Subcutaneous adipose tissue (tissue), 4 donors: ENCODE data around the gene RAPGEF6. TPM values are rescaled to one million over a fixed set of nuclear protein-coding genes. Genes with fewer than 3 reads are reported as not detected.

ENCODE experiments used
- CTCF ChIP-seq: fragments of 450-650 bp; IDR thresholded peaks from one replicate; pipeline ENCODE4 v1.5.1; 2016; ENCODE audit warnings: low read depth, mild to moderate bottlenecking, control low read depth, antibody characterized with exemption, moderate library complexity
- total RNA-seq, 4 donors: library from RNA; depleted of rRNA; stranded (reverse); fragments of >200 nt; gene quantifications; one replicate each; pipeline ENCODE4 v1.1.0, GENCODE V29; 2016

The RAPGEF6 gene
- total RNA-seq, 4 donors from 2014 or later, result 18.1 to 26.6 (median 22.0) TPM

GRCh38 chr5:131530706-131531331 is 104.2 kb downstream of the RAPGEF6 start:
- TF ChIP-seq CTCF, result no peak

- no peak for TF ChIP-seq CTCF
These were observed 106.3 kb downstream of the RAPGEF6 start for GRCh38 chr5:131528682-131529081.

GRCh38 chr5:131525805-131526204 is 109.2 kb downstream of the RAPGEF6 start:
- no peak for TF ChIP-seq CTCF

GRCh38 chr5:131524431-131524830 is 110.6 kb downstream of the RAPGEF6 start:
- TF ChIP-seq CTCF, result no peak

- no peak for TF ChIP-seq CTCF
These were observed 111.4 kb downstream of the RAPGEF6 start for GRCh38 chr5:131523500-131524185.

- no peak for TF ChIP-seq CTCF
These were observed 113.8 kb downstream of the RAPGEF6 start for GRCh38 chr5:131521252-131521651.

- no peak for TF ChIP-seq CTCF
These were observed 119.7 kb downstream of the RAPGEF6 start for GRCh38 chr5:131515348-131515747.
